Astrocyte (in vitro differentiated cells and primary cell): ENCODE results near the gene TEDC2. TPM values are rescaled to one million over a fixed set of nuclear protein-coding genes. Genes with fewer than 3 reads are reported as not detected.

ENCODE experiments used
- DNase-seq: peaks from one replicate; pipeline ENCODE4 v3.0.0-alpha.2; 2010; ENCODE audit warnings: low read depth
- FAIRE-seq: peaks from 2 replicates; lab custom pipeline; 2011; peaks lifted over from hg19 to GRCh38; lab: Jason Lieb, UNC
- H2AFZ ChIP-seq: 2 replicates; pipeline ENCODE4 v1.6.0; 2012; ENCODE audit warnings: low read depth, low read length, inconsistent platforms
- H3K27ac ChIP-seq: 2 replicates; pipeline ENCODE4 v1.5.1; 2011; ENCODE audit warnings: low read depth, low read length, inconsistent platforms
- H3K27me3 ChIP-seq: 2 replicates; pipeline ENCODE4 v1.6.0; 2011; ENCODE audit warnings: low read length, inconsistent platforms; ENCODE audit not compliant: insufficient read depth
- H3K36me3 ChIP-seq: 2 replicates; pipeline ENCODE4 v1.5.1; 2011; ENCODE audit warnings: low read length, inconsistent platforms; ENCODE audit not compliant: insufficient read depth
- H3K4me1 ChIP-seq: 2 replicates; pipeline ENCODE4 v1.5.1; 2011; ENCODE audit warnings: low read length, inconsistent platforms; ENCODE audit not compliant: insufficient read depth
- H3K4me2 ChIP-seq: 2 replicates; pipeline ENCODE4 v1.6.0; 2012; ENCODE audit warnings: low read length, inconsistent platforms
- H3K4me3 ChIP-seq: 2 replicates; pipeline ENCODE4 v1.5.1; 2011; ENCODE audit warnings: low read depth, mild to moderate bottlenecking, low read length, inconsistent platforms; ENCODE audit not compliant: insufficient read depth
- H3K79me2 ChIP-seq: 2 replicates; pipeline ENCODE4 v1.6.0; 2012; ENCODE audit warnings: mild to moderate bottlenecking, low read length, inconsistent platforms; ENCODE audit not compliant: insufficient read depth
- H3K9ac ChIP-seq: 2 replicates; pipeline ENCODE4 v1.6.0; 2012; ENCODE audit warnings: mild to moderate bottlenecking, low read length, inconsistent platforms
- H3K9me3 ChIP-seq: 2 replicates; pipeline ENCODE4 v1.5.1; 2012; ENCODE audit warnings: low read depth, mild to moderate bottlenecking, low read length, inconsistent platforms; ENCODE audit not compliant: insufficient read depth
- H4K20me1 ChIP-seq: 2 replicates; pipeline ENCODE4 v1.6.0; 2012; ENCODE audit warnings: low read length, inconsistent platforms; ENCODE audit not compliant: insufficient read depth
- H3K27ac Mint-ChIP-seq: one replicate; pipeline ENCODE4 v1.8.0; 2021; ENCODE audit warnings: mild to moderate bottlenecking, mixed read lengths; ENCODE audit not compliant: unreplicated experiment
- H3K27me3 Mint-ChIP-seq: one replicate; pipeline ENCODE4 v1.8.0; 2021; ENCODE audit warnings: low read depth, mixed read lengths; ENCODE audit not compliant: unreplicated experiment
- H3K36me3 Mint-ChIP-seq: one replicate; pipeline ENCODE4 v1.8.0; 2021; ENCODE audit warnings: low read depth, mixed read lengths; ENCODE audit not compliant: unreplicated experiment
- H3K4me1 Mint-ChIP-seq: one replicate; pipeline ENCODE4 v1.8.0; 2021; ENCODE audit warnings: low read depth, mixed read lengths; ENCODE audit not compliant: unreplicated experiment
- H3K4me3 Mint-ChIP-seq: one replicate; pipeline ENCODE4 v1.8.0; 2021; ENCODE audit warnings: mild to moderate bottlenecking, moderate library complexity, mixed read lengths; ENCODE audit not compliant: unreplicated experiment
- H3K9me3 Mint-ChIP-seq: one replicate; pipeline ENCODE4 v1.8.0; 2021; ENCODE audit warnings: mild to moderate bottlenecking, mixed read lengths; ENCODE audit not compliant: unreplicated experiment
- EZH2 ChIP-seq: IDR thresholded peaks from 2 replicates; pipeline ENCODE4 v1.6.1; 2012; ENCODE audit warnings: mild to moderate bottlenecking, low read length, inconsistent platforms; ENCODE audit not compliant: insufficient read depth
- total RNA-seq: library from RNA; stranded (reverse); gene quantifications from 2 replicates; pipeline ENCODE4 v1.2.1, GENCODE V29; 2021
- TF ChIP-seq, protein P1 (sequence below): IDR thresholded peaks from 2 replicates; pipeline ENCODE4 v1.5.1; 2011; ENCODE audit warnings: low read depth, mild to moderate bottlenecking, inconsistent platforms, low read length, moderate library complexity; ENCODE audit not compliant: insufficient read depth

TEDC2 gene
- total RNA-seq, 1 donor from 2014 or later, result 6.0 TPM

DNA sequence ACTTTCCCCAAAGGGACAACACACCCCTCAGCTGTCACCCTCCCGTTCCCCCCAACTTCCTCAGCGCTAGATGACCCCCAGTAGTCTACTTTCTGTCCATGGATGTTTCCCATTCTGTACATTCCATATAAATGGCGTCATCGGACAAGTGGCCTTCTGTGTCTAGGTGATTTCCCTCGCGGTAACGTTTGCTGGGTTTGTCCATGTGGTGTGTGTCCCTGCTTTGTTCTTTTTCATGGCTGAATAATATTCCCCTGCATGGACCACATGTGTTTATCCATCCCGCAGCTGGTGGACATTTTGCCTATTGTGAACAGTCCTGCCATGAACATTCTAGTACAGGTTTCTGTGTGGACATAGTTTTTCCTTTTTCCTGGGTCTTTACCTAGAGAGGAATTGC lies 7.3 kb upstream of the TEDC2 start:
- Histone ChIP-seq H4K20me1 (peaks cover 16% of the 10 kb centered on the region), H3K4me1 (peaks cover 3% of the 10 kb centered on the region), H3K4me2 (no peak overlapping the region), H3K9ac (no peak overlapping the region), H3K79me2 (no peaks in the 10 kb centered on the region), H3K36me3 (peaks cover 18% of the 10 kb centered on the region), H3K9me3 (no peaks in the 10 kb centered on the region), H3K27me3 (no peaks in the 10 kb centered on the region), H3K4me3 (no peak overlapping the region), H2AFZ (no peak overlapping the region), H3K27ac (no peak overlapping the region)
- Mint-ChIP-seq H3K4me1 (peaks cover under 1% of the 10 kb centered on the region), H3K9me3 (no peaks in the 10 kb centered on the region), H3K27me3 (no peaks in the 10 kb centered on the region), H3K4me3 (no peak overlapping the region), H3K27ac (no peak overlapping the region), H3K36me3 (peaks cover 13% of the 10 kb centered on the region)
- TF ChIP-seq, protein P1, sequence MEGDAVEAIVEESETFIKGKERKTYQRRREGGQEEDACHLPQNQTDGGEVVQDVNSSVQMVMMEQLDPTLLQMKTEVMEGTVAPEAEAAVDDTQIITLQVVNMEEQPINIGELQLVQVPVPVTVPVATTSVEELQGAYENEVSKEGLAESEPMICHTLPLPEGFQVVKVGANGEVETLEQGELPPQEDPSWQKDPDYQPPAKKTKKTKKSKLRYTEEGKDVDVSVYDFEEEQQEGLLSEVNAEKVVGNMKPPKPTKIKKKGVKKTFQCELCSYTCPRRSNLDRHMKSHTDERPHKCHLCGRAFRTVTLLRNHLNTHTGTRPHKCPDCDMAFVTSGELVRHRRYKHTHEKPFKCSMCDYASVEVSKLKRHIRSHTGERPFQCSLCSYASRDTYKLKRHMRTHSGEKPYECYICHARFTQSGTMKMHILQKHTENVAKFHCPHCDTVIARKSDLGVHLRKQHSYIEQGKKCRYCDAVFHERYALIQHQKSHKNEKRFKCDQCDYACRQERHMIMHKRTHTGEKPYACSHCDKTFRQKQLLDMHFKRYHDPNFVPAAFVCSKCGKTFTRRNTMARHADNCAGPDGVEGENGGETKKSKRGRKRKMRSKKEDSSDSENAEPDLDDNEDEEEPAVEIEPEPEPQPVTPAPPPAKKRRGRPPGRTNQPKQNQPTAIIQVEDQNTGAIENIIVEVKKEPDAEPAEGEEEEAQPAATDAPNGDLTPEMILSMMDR, result no peak
- no peak for TF ChIP-seq EZH2
- DNase-seq (no peak), FAIRE-seq (no peak)

GRCh38 chr16:2455081-2455845 lies 4.6 kb upstream of the TEDC2 start:
- H4K20me1 ChIP-seq, result peaks cover 5% of the 10 kb centered on the region
- no peak overlapping the region for H3K4me3 ChIP-seq
- no peaks in the 10 kb centered on the region for H3K9me3 ChIP-seq
- H3K27me3 ChIP-seq, result no peaks in the 10 kb centered on the region
- H3K27ac Mint-ChIP-seq, result no peak overlapping the region
- H3K9me3 Mint-ChIP-seq, result no peaks in the 10 kb centered on the region
- no peaks in the 10 kb centered on the region for H3K27me3 Mint-ChIP-seq
- H3K36me3 Mint-ChIP-seq, result peaks cover 13% of the 10 kb centered on the region
- peaks cover 14% of the 10 kb centered on the region for H3K36me3 ChIP-seq
- DNase-seq, result no peak
- H2AFZ ChIP-seq, result no peak overlapping the region
- H3K4me1 ChIP-seq, result peaks cover 6% of the 10 kb centered on the region
- H3K9ac ChIP-seq, result no peak overlapping the region
- H3K27ac ChIP-seq, result no peak overlapping the region
- TF ChIP-seq, protein P1, result no peak
- TF ChIP-seq EZH2, result no peak
- no peak for FAIRE-seq
- no peak overlapping the region for H3K4me2 ChIP-seq
- no peak overlapping the region for H3K4me3 Mint-ChIP-seq
- H3K79me2 ChIP-seq, result peaks cover 1% of the 10 kb centered on the region
- peaks cover 3% of the 10 kb centered on the region for H3K4me1 Mint-ChIP-seq

DNA sequence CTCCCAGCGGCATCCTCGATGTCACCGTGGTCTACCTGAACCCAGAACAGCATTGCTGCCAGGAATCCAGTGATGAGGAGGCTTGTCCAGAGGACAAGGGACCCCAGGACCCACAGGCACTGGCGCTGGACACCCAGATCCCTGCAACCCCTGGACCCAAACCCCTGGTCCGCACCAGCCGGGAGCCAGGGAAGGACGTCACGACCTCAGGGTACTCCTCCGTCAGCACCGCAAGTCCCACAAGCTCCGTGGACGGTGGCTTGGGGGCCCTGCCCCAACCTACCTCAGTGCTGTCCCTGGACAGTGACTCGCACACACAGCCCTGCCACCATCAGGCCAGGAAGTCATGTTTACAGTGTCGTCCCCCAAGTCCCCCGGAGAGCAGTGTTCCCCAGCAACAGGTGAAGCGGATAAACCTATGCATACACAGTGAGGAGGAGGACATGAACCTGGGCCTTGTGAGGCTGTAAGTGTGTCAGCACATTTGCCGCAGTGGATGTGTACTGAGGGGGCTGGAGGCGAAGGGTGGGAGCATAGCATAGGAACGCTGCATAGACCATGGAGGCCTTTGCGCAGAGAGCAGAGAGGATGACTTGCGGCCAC lies 3.3 kb upstream of the TEDC2 start:
- H3K36me3 Mint-ChIP-seq, result peaks cover 13% of the 10 kb centered on the region

More for the DNA sequence above, 3.3 kb upstream of the TEDC2 start:
- no peaks in the 10 kb centered on the region for H3K9me3 Mint-ChIP-seq
- peaks cover 3% of the 10 kb centered on the region for H3K4me1 Mint-ChIP-seq
- H4K20me1 ChIP-seq, result peaks cover 5% of the 10 kb centered on the region
- H3K79me2 ChIP-seq, result peaks cover 8% of the 10 kb centered on the region
- TF ChIP-seq, protein P1, result no peak
- TF ChIP-seq EZH2, result no peak
- H3K4me2 ChIP-seq, result no peak overlapping the region
- DNase-seq, result no peak
- no peak overlapping the region for H3K4me3 ChIP-seq
- peaks cover 14% of the 10 kb centered on the region for H3K4me1 ChIP-seq
- no peak overlapping the region for H3K27ac ChIP-seq
- H3K27me3 ChIP-seq, result no peaks in the 10 kb centered on the region
- H3K27ac Mint-ChIP-seq, result no peak overlapping the region
- H3K4me3 Mint-ChIP-seq, result no peak overlapping the region
- no peaks in the 10 kb centered on the region for H3K27me3 Mint-ChIP-seq
- peaks cover 14% of the 10 kb centered on the region for H3K36me3 ChIP-seq
- H3K9me3 ChIP-seq, result no peaks in the 10 kb centered on the region
- no peak for FAIRE-seq
- no peak overlapping the region for H2AFZ ChIP-seq
- no peak overlapping the region for H3K9ac ChIP-seq
